HepG2 (cell line): Measurements from ENCODE around the gene MAEA. TPM values are rescaled to one million over a fixed set of nuclear protein-coding genes. Genes with fewer than 3 reads are reported as not detected.

Experiments used
- FOXK2 ChIP-seq: fragments of 450-650 bp; IDR thresholded peaks from 2 replicates; pipeline ENCODE4 v1.6.1; 2016
- HCFC1 ChIP-seq: fragments of 150-350 bp; IDR thresholded peaks from 2 replicates; pipeline ENCODE4 v1.6.1; 2014; ENCODE audit warnings: low read depth, low read length
- MXI1 ChIP-seq: IDR thresholded peaks from 3 replicates; pipeline ENCODE4 v1.6.1; 2012; ENCODE audit warnings: low read depth, low read length, inconsistent platforms, borderline replicate concordance
- MZF1 ChIP-seq: sonication (generic); formaldehyde crosslinking; IDR thresholded peaks from 2 replicates; pipeline ENCODE4 v1.8.1; 2023; ENCODE audit warnings: mild to moderate bottlenecking, missing genetic modification reagents, borderline replicate concordance
- RAD21 ChIP-seq: fragments of 450-650 bp; formaldehyde crosslinking; IDR thresholded peaks from 2 replicates; pipeline ENCODE4 v1.5.0; 2020; ENCODE audit warnings: mild to moderate bottlenecking
- SAFB2 ChIP-seq: sonication (generic); formaldehyde crosslinking; IDR thresholded peaks from 2 replicates; pipeline ENCODE4 v1.5.1; 2020; ENCODE audit warnings: missing genetic modification reagents, low read depth, mild to moderate bottlenecking, borderline replicate concordance
- SP4 ChIP-seq: sonication (generic); formaldehyde crosslinking; IDR thresholded peaks from 2 replicates; pipeline ENCODE4 v1.8.1; 2023; ENCODE audit warnings: mild to moderate bottlenecking, missing genetic modification reagents
- STAT5B ChIP-seq: sonication (generic); formaldehyde crosslinking; IDR thresholded peaks from 2 replicates; pipeline ENCODE4 v1.4.0; 2020; ENCODE audit warnings: missing genetic modification reagents
- ZNF563 ChIP-seq: sonication (generic); formaldehyde crosslinking; IDR thresholded peaks from 2 replicates; pipeline ENCODE4 v1.8.0; 2022; ENCODE audit warnings: mild to moderate bottlenecking, moderate library complexity, missing genetic modification reagents
- polyA plus RNA-seq, 8 experiments: library from polyadenylated mRNA; depleted of rRNA in 3 of 8; stranded (reverse) in 7 of 8; unstranded in 1 of 8; fragments of >200 nt; fragmentation: Illumina TruSeq in 4 of 8; extraction: Trizol in 4 of 8; gene quantifications; 2 replicates each; pipeline versions ENCODE4 v1.2.1 to v1.2.3, GENCODE V29; 2011 to 2016; ENCODE audit warnings: low read depth in 4 of 8, missing spikeins in 1 of 8, mixed read lengths in 1 of 8; ENCODE audit not compliant: insufficient read depth in 1 of 8
- total RNA-seq, 5 experiments: library from RNA; depleted of rRNA; stranded (reverse); fragments of >200 nt; fragmentation: Illumina TruSeq; extraction: Trizol; gene quantifications; 2 replicates each; pipeline ENCODE4 v1.2.3, GENCODE V29; 2016; ENCODE audit warnings: low read depth in 1 of 5
- TF ChIP-seq, protein P1 (sequence below): sonication (generic); formaldehyde crosslinking; IDR thresholded peaks from 2 replicates; pipeline ENCODE4 v1.4.0; 2020; ENCODE audit warnings: missing genetic modification reagents
- TF ChIP-seq, protein P2 (sequence below): sonication (generic); formaldehyde crosslinking; IDR thresholded peaks from 2 replicates; pipeline ENCODE4 v1.4.0; 2020; ENCODE audit warnings: missing genetic modification reagents, mild to moderate bottlenecking, borderline replicate concordance
- TF ChIP-seq, protein P3 (sequence below): IDR thresholded peaks from 2 replicates; pipeline ENCODE4 v1.6.1; 2012; ENCODE audit warnings: inconsistent platforms
- TF ChIP-seq, protein P4 (sequence below): sonication (generic); formaldehyde crosslinking; IDR thresholded peaks from 2 replicates; pipeline ENCODE4 v1.4.0; 2020; ENCODE audit warnings: mild to moderate bottlenecking, missing genetic modification reagents, borderline replicate concordance
- TF ChIP-seq, protein P5 (sequence below): sonication (generic); formaldehyde crosslinking; IDR thresholded peaks from 2 replicates; pipeline ENCODE4 v1.4.0; 2020; ENCODE audit warnings: missing genetic modification reagents
- TF ChIP-seq, protein P6 (sequence below): IDR thresholded peaks from 2 replicates; pipeline ENCODE4 v1.6.1; 2016; ENCODE audit warnings: missing compliant biosample characterization, missing genetic modification reagents, borderline replicate concordance
- TF ChIP-seq, protein P7 (sequence below): sonication (generic); formaldehyde crosslinking; IDR thresholded peaks from 2 replicates; pipeline ENCODE4 v1.9.0; 2022; ENCODE audit warnings: low read depth, missing genetic modification reagents

MAEA gene
- total and polyA plus RNA-seq, 2 of the 13 experiments (the other 11 are each of a cell fraction or from before 2014, with no cell fraction given) = 52.0 to 57.1 TPM

DNA sequence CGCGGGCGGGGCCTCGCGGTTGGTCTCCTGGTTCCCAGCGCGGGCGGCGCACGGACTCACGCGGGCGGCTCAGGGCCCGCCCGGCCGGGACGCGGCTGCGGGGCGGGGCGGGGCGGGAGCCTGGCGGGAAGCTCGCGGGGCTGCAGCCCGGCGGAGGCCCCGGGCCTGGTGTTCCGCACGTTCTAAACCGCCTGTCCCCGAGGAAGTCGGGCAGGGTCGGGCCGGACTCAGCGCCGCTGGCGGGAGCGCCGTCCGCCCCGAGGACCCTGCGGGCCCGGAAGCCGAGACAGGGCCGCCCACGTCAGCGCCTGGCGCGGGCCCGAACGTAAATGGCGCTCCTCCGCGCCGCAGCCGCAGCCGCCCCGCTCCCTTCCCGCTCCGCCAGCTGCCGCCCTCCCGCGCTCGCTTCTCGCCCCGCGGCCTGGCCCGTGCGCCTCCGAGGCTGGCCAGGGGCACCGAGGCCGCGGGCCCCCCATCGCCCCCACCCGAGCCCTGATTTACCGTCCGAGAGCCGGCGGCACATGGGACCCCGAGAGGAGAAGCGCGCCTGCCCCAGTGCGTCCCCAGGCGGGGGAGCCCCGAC, 40.5 kb upstream of the MAEA start (continued):
- TF ChIP-seq ZNF563 (CRISPR knock-in tag) = peak; percentile 18
- TF ChIP-seq, protein P1, sequence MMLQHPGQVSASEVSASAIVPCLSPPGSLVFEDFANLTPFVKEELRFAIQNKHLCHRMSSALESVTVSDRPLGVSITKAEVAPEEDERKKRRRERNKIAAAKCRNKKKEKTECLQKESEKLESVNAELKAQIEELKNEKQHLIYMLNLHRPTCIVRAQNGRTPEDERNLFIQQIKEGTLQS (CRISPR knock-in tag) = no peak
- no peak for TF ChIP-seq FOXK2
- TF ChIP-seq RAD21 (CRISPR knock-in tag) = peak; percentile 46; the same call in 1 of the 2 replicates
- peak; percentile 29 for TF ChIP-seq HCFC1
- TF ChIP-seq, protein P2, sequence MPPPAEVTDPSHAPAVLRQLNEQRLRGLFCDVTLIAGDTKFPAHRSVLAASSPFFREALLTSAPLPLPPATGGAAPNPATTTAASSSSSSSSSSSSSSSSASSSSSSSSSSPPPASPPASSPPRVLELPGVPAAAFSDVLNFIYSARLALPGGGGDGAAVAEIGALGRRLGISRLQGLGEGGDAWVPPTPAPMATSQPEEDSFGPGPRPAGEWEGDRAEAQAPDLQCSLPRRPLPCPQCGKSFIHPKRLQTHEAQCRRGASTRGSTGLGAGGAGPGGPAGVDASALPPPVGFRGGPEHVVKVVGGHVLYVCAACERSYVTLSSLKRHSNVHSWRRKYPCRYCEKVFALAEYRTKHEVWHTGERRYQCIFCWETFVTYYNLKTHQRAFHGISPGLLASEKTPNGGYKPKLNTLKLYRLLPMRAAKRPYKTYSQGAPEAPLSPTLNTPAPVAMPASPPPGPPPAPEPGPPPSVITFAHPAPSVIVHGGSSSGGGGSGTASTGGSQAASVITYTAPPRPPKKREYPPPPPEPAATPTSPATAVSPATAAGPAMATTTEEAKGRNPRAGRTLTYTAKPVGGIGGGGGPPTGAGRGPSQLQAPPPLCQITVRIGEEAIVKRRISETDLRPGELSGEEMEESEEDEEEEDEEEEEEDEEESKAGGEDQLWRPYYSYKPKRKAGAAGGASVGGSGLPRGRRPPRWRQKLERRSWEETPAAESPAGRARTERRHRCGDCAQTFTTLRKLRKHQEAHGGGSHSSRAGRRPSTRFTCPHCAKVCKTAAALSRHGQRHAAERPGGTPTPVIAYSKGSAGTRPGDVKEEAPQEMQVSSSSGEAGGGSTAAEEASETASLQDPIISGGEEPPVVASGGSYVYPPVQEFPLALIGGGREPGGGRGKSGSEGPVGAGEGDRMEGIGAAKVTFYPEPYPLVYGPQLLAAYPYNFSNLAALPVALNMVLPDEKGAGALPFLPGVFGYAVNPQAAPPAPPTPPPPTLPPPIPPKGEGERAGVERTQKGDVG (CRISPR knock-in tag) = no peak
- 0 out of 2 replicates have a peak, but pooled peaks have one; percentile 19 for TF ChIP-seq SAFB2 (CRISPR knock-in tag)
- TF ChIP-seq, protein P3, sequence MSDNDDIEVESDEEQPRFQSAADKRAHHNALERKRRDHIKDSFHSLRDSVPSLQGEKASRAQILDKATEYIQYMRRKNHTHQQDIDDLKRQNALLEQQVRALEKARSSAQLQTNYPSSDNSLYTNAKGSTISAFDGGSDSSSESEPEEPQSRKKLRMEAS = peak; percentile 72
- peak; percentile 22; the same call in 1 of the 3 replicates for TF ChIP-seq MXI1
- TF ChIP-seq, protein P4, sequence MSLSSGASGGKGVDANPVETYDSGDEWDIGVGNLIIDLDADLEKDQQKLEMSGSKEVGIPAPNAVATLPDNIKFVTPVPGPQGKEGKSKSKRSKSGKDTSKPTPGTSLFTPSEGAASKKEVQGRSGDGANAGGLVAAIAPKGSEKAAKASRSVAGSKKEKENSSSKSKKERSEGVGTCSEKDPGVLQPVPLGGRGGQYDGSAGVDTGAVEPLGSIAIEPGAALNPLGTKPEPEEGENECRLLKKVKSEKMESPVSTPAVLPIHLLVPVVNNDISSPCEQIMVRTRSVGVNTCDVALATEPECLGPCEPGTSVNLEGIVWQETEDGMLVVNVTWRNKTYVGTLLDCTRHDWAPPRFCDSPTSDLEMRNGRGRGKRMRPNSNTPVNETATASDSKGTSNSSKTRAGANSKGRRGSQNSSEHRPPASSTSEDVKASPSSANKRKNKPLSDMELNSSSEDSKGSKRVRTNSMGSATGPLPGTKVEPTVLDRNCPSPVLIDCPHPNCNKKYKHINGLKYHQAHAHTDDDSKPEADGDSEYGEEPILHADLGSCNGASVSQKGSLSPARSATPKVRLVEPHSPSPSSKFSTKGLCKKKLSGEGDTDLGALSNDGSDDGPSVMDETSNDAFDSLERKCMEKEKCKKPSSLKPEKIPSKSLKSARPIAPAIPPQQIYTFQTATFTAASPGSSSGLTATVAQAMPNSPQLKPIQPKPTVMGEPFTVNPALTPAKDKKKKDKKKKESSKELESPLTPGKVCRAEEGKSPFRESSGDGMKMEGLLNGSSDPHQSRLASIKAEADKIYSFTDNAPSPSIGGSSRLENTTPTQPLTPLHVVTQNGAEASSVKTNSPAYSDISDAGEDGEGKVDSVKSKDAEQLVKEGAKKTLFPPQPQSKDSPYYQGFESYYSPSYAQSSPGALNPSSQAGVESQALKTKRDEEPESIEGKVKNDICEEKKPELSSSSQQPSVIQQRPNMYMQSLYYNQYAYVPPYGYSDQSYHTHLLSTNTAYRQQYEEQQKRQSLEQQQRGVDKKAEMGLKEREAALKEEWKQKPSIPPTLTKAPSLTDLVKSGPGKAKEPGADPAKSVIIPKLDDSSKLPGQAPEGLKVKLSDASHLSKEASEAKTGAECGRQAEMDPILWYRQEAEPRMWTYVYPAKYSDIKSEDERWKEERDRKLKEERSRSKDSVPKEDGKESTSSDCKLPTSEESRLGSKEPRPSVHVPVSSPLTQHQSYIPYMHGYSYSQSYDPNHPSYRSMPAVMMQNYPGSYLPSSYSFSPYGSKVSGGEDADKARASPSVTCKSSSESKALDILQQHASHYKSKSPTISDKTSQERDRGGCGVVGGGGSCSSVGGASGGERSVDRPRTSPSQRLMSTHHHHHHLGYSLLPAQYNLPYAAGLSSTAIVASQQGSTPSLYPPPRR = no peak
- TF ChIP-seq, protein P5, sequence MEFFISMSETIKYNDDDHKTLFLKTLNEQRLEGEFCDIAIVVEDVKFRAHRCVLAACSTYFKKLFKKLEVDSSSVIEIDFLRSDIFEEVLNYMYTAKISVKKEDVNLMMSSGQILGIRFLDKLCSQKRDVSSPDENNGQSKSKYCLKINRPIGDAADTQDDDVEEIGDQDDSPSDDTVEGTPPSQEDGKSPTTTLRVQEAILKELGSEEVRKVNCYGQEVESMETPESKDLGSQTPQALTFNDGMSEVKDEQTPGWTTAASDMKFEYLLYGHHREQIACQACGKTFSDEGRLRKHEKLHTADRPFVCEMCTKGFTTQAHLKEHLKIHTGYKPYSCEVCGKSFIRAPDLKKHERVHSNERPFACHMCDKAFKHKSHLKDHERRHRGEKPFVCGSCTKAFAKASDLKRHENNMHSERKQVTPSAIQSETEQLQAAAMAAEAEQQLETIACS (CRISPR knock-in tag) = peak; percentile 44; the same call in 1 of the 2 replicates
- no peak for TF ChIP-seq MZF1
- no peak for TF ChIP-seq STAT5B (CRISPR knock-in tag)
- peak; percentile 78 for TF ChIP-seq SP4 (CRISPR knock-in tag)
- TF ChIP-seq, protein P6, sequence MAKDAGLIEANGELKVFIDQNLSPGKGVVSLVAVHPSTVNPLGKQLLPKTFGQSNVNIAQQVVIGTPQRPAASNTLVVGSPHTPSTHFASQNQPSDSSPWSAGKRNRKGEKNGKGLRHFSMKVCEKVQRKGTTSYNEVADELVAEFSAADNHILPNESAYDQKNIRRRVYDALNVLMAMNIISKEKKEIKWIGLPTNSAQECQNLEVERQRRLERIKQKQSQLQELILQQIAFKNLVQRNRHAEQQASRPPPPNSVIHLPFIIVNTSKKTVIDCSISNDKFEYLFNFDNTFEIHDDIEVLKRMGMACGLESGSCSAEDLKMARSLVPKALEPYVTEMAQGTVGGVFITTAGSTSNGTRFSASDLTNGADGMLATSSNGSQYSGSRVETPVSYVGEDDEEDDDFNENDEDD (CRISPR knock-in tag) = peak; percentile 63; the same call in 1 of the 2 replicates
- TF ChIP-seq, protein P7, sequence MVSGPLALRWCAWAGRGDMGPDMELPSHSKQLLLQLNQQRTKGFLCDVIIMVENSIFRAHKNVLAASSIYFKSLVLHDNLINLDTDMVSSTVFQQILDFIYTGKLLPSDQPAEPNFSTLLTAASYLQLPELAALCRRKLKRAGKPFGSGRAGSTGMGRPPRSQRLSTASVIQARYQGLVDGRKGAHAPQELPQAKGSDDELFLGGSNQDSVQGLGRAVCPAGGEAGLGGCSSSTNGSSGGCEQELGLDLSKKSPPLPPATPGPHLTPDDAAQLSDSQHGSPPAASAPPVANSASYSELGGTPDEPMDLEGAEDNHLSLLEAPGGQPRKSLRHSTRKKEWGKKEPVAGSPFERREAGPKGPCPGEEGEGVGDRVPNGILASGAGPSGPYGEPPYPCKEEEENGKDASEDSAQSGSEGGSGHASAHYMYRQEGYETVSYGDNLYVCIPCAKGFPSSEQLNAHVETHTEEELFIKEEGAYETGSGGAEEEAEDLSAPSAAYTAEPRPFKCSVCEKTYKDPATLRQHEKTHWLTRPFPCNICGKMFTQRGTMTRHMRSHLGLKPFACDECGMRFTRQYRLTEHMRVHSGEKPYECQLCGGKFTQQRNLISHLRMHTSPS = no peak
